ENCODE data around the gene RNF5. TPM values are rescaled to one million over a fixed set of nuclear protein-coding genes. Genes with fewer than 3 reads are reported as not detected.

Gene RNF5
- total RNA-seq, 1 donor from 2014 or later: 76.0 TPM

GRCh38 chr6:32223258-32224235 is 45.3 kb downstream of the RNF5 start, which contains the start of gene NOTCH4:
NOTCH4 (minus strand) TSS chr6:32224067; CDS start chr6:32223928, 139 bp downstream.
- H3K27me3 ChIP-seq (ENCODE audit: low read depth): peaks cover 16% of the 10 kb centered on the region
- peak; percentile 47 for DNase-seq
- H3K4me3 ChIP-seq: peak within 1 kb of the TSS; percentile 65
- peaks cover 20% of the 10 kb centered on the region for H3K4me1 ChIP-seq
- H3K36me3 ChIP-seq: peaks cover 24% of the 10 kb centered on the region
- H3K27ac ChIP-seq (replicated peaks): peak within 1 kb of the TSS; percentile 93
- no peak for TF ChIP-seq CTCF (IDR thresholded peaks at IDR 0.05; ENCODE audit: borderline replicate concordance)
- intact Hi-C loops (cut with micrococcal nuclease): no loop called here
- H3K9me3 ChIP-seq (replicated peaks): no peaks in the 10 kb centered on the region

GRCh38 chr6:32224696-32225095 is 46.5 kb downstream of the RNF5 start:
- no peaks in the 10 kb centered on the region for H3K9me3 ChIP-seq (replicated peaks)
- peak overlapping the region; percentile 93 for H3K27ac ChIP-seq (replicated peaks)
- TF ChIP-seq CTCF (IDR thresholded peaks at IDR 0.05; ENCODE audit: borderline replicate concordance): no peak
- peaks cover 16% of the 10 kb centered on the region for H3K27me3 ChIP-seq (ENCODE audit: low read depth)
- no peak for DNase-seq
- H3K4me1 ChIP-seq: peaks cover 20% of the 10 kb centered on the region
- peaks cover 15% of the 10 kb centered on the region for H3K36me3 ChIP-seq
- intact Hi-C loops (cut with micrococcal nuclease): no loop called here
- H3K4me3 ChIP-seq: no peak overlapping the region

GRCh38 chr6:32226434-32226833 is 48.2 kb downstream of the RNF5 start:
- H3K36me3 ChIP-seq: no peaks in the 10 kb centered on the region
- no peak overlapping the region for H3K27ac ChIP-seq (replicated peaks)
- peaks cover 4% of the 10 kb centered on the region for H3K27me3 ChIP-seq (ENCODE audit: low read depth)
- H3K9me3 ChIP-seq (replicated peaks): no peaks in the 10 kb centered on the region
- intact Hi-C loops (cut with micrococcal nuclease): no loop called here
- peaks cover 20% of the 10 kb centered on the region for H3K4me1 ChIP-seq
- DNase-seq: no peak
- no peak for TF ChIP-seq CTCF (IDR thresholded peaks at IDR 0.05; ENCODE audit: borderline replicate concordance)
- H3K4me3 ChIP-seq: no peak overlapping the region

Small RNA genes lying within 50 kb of the gene (microRNA-seq; reads per million reads assigned to microRNA genes)
- gene MIR6721 (not detected), gene MIR6833 (not detected)

Other genes with a start within 250 kb of the RNF5 start
- gene CFB, start 232.3 kb upstream of the RNF5 start, total RNA-seq: 3.7 TPM
- gene NELFE, start 219.4 kb upstream of the RNF5 start, total RNA-seq: 39.3 TPM
- gene SKIC2, start 219.2 kb upstream of the RNF5 start, total RNA-seq: 32.9 TPM
- 11.2 TPM for gene DXO, start 206.3 kb upstream of the RNF5 start, total RNA-seq
- gene C4A, start 196.3 kb upstream of the RNF5 start, total RNA-seq: 76.2 TPM
- 72.9 TPM for gene C4B, start 163.6 kb upstream of the RNF5 start, total RNA-seq
- 0.41 TPM for gene CYP21A2, start 140.0 kb upstream of the RNF5 start, total RNA-seq
- gene TNXB, start 69.1 kb upstream of the RNF5 start, total RNA-seq: 73.0 TPM
- gene ATF6B, start 50.2 kb upstream of the RNF5 start, total RNA-seq: 29.1 TPM
- 2.7 TPM for gene FKBPL, start 48.1 kb upstream of the RNF5 start, total RNA-seq
- gene PRRT1, start 26.5 kb upstream of the RNF5 start, total RNA-seq: 1.0 TPM
- 23.4 TPM for gene PPT2, start 24.3 kb upstream of the RNF5 start, total RNA-seq
- 9.2 TPM for gene EGFL8, start 13.8 kb upstream of the RNF5 start, total RNA-seq
- 43.0 TPM for gene AGPAT1, start 2.3 kb upstream of the RNF5 start, total RNA-seq
- 1.8 TPM for gene AGER, start 5.8 kb downstream of the RNF5 start, total RNA-seq
- 36.5 TPM for gene PBX2, start 11.8 kb downstream of the RNF5 start, total RNA-seq
- 5.0 TPM for gene GPSM3, start 14.2 kb downstream of the RNF5 start, total RNA-seq
- gene NOTCH4, start 45.7 kb downstream of the RNF5 start, total RNA-seq: 23.0 TPM
- not detected for gene TSBP1, start 193.5 kb downstream of the RNF5 start, total RNA-seq
- gene BTNL2, start 228.8 kb downstream of the RNF5 start, total RNA-seq: not detected

Data from left ventricle myocardium inferior (tissue), 1 donor.